NCI-H1930 (cell line): ENCODE measurements around the gene MSH4.
"Not testable (repeated sequence)": the region's sequence is repeated elsewhere in the genome, so short reads cannot be mapped to it uniquely, and the experiment has no call there.

Experiments used
- DNase-seq, 2 experiments: peaks; one replicate each; lab custom pipeline; 2025; lab: John Stamatoyannopoulos, UW

MSH4 gene

GRCh38 chr1:75943037-75943436 lies 146.4 kb downstream of the MSH4 start:
- not testable (repeated sequence) for DNase-seq

- no peak for DNase-seq
These were observed 153.5 kb downstream of the MSH4 start for GRCh38 chr1:75950176-75950575.

GRCh38 chr1:75952016-75952415 lies 155.3 kb downstream of the MSH4 start:
- no peak for DNase-seq

- DNase-seq = no peak
These were observed 156.8 kb downstream of the MSH4 start for GRCh38 chr1:75953461-75953860.

GRCh38 chr1:75954586-75954985 lies 157.9 kb downstream of the MSH4 start:
- no peak for DNase-seq
